ENCODE measurements around the gene ERG. TPM values are rescaled to one million over a fixed set of nuclear protein-coding genes. Genes with fewer than 3 reads are reported as not detected.
A peak's percentile ranks its signal among the peaks of the same experiment; 100 is the strongest.

Gene ERG
- total and polyA plus RNA-seq, 9 of the 15 experiments (the other 6 are each of a cell fraction or from before 2014, with no cell fraction given) = 0.06 TPM; not detected in 8

DNA sequence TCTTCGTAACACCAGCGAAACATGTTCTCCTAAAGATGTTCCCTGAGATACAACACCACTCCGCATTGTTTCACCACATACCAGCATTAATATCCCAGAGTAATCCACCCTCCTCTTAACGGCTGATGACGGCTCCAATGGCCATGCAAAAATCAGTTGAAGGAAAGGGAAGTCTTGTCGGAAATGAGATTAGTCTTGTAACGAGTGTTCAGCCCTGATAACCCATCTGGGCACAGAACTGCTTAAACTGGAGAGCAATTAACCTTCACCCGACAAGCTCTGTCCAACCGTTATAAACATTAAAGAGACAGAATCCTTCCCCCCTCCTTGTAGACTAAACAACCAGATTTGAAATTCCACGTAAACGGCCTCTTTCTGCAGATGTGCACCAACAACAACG lies 21.9 kb downstream of the ERG start (continued):
- TF ChIP-seq ZNF764 (CRISPR knock-in tag; IDR thresholded peaks at IDR 0.05; ENCODE audit: low read depth) (no peak), OTX1 (CRISPR knock-in tag; IDR thresholded peaks at IDR 0.05) (no peak), PTRF (tag; IDR thresholded peaks at IDR 0.05) (no peak), SMARCC2 (IDR thresholded peaks at IDR 0.05; ENCODE audit: low read depth) (peak; percentile 50; the same call in 1 of the 2 replicates), HEY1 (CRISPR knock-in tag; IDR thresholded peaks at IDR 0.05; ENCODE audit: borderline replicate concordance) (0 out of 2 replicates have a peak, but pooled peaks have one; percentile 47), NFATC3 (IDR thresholded peaks at IDR 0.05) (no peak), NUFIP1 (IDR thresholded peaks at IDR 0.05; ENCODE audit: partially characterized antibody) (no peak), RBM15 (IDR thresholded peaks at IDR 0.05; ENCODE audit: insufficient read depth, low read length) (no peak), ZNF311 (CRISPR knock-in tag; IDR thresholded peaks at IDR 0.05) (no peak), DNMT1 (IDR thresholded peaks at IDR 0.05) (no peak), POLR2AphosphoS5 (IDR thresholded peaks at IDR 0.05; ENCODE audit: control insufficient read depth, insufficient read depth, low read depth, low read length) (peak; percentile 63; the same call in 1 of the 2 replicates), MAZ (CRISPR knock-in tag; conservative IDR thresholded peaks at IDR 0.05 in 1 of 2, IDR thresholded peaks at IDR 0.05 in 1 of 2) (no peak), NR1H2 (CRISPR knock-in tag; IDR thresholded peaks at IDR 0.05) (no peak), KHSRP (IDR thresholded peaks at IDR 0.05) (peak; percentile 59; the same call in 1 of the 2 replicates), PHTF2 (CRISPR knock-in tag; IDR thresholded peaks at IDR 0.05) (no peak), TAF9B (IDR thresholded peaks at IDR 0.05; ENCODE audit: partially characterized antibody) (no peak), HLTF (IDR thresholded peaks at IDR 0.05) (no peak)
- TF ChIP-seq, protein P1, sequence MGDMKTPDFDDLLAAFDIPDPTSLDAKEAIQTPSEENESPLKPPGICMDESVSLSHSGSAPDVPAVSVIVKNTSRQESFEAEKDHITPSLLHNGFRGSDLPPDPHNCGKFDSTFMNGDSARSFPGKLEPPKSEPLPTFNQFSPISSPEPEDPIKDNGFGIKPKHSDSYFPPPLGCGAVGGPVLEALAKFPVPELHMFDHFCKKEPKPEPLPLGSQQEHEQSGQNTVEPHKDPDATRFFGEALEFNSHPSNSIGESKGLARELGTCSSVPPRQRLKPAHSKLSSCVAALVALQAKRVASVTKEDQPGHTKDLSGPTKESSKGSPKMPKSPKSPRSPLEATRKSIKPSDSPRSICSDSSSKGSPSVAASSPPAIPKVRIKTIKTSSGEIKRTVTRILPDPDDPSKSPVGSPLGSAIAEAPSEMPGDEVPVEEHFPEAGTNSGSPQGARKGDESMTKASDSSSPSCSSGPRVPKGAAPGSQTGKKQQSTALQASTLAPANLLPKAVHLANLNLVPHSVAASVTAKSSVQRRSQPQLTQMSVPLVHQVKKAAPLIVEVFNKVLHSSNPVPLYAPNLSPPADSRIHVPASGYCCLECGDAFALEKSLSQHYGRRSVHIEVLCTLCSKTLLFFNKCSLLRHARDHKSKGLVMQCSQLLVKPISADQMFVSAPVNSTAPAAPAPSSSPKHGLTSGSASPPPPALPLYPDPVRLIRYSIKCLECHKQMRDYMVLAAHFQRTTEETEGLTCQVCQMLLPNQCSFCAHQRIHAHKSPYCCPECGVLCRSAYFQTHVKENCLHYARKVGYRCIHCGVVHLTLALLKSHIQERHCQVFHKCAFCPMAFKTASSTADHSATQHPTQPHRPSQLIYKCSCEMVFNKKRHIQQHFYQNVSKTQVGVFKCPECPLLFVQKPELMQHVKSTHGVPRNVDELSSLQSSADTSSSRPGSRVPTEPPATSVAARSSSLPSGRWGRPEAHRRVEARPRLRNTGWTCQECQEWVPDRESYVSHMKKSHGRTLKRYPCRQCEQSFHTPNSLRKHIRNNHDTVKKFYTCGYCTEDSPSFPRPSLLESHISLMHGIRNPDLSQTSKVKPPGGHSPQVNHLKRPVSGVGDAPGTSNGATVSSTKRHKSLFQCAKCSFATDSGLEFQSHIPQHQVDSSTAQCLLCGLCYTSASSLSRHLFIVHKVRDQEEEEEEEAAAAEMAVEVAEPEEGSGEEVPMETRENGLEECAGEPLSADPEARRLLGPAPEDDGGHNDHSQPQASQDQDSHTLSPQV (IDR thresholded peaks at IDR 0.05) = no peak
- TF ChIP-seq, protein P2, sequence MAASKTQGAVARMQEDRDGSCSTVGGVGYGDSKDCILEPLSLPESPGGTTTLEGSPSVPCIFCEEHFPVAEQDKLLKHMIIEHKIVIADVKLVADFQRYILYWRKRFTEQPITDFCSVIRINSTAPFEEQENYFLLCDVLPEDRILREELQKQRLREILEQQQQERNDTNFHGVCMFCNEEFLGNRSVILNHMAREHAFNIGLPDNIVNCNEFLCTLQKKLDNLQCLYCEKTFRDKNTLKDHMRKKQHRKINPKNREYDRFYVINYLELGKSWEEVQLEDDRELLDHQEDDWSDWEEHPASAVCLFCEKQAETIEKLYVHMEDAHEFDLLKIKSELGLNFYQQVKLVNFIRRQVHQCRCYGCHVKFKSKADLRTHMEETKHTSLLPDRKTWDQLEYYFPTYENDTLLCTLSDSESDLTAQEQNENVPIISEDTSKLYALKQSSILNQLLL (CRISPR knock-in tag; IDR thresholded peaks at IDR 0.05; ENCODE audit: borderline replicate concordance) = no peak
- TF ChIP-seq, protein P3, sequence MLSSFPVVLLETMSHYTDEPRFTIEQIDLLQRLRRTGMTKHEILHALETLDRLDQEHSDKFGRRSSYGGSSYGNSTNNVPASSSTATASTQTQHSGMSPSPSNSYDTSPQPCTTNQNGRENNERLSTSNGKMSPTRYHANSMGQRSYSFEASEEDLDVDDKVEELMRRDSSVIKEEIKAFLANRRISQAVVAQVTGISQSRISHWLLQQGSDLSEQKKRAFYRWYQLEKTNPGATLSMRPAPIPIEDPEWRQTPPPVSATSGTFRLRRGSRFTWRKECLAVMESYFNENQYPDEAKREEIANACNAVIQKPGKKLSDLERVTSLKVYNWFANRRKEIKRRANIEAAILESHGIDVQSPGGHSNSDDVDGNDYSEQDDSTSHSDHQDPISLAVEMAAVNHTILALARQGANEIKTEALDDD (IDR thresholded peaks at IDR 0.05) = peak; percentile 98
- TF ChIP-seq, protein P4, sequence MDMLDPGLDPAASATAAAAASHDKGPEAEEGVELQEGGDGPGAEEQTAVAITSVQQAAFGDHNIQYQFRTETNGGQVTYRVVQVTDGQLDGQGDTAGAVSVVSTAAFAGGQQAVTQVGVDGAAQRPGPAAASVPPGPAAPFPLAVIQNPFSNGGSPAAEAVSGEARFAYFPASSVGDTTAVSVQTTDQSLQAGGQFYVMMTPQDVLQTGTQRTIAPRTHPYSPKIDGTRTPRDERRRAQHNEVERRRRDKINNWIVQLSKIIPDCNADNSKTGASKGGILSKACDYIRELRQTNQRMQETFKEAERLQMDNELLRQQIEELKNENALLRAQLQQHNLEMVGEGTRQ (CRISPR knock-in tag; IDR thresholded peaks at IDR 0.05) = no peak
- TF ChIP-seq, protein P5, sequence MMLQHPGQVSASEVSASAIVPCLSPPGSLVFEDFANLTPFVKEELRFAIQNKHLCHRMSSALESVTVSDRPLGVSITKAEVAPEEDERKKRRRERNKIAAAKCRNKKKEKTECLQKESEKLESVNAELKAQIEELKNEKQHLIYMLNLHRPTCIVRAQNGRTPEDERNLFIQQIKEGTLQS (IDR thresholded peaks at IDR 0.05) = peak; percentile 45; the same call in 1 of the 2 replicates
- TF ChIP-seq, protein P5 (CRISPR knock-in tag; conservative IDR thresholded peaks at IDR 0.05) = no peak
